Mammary epithelial cell (primary cell): ENCODE measurements around the gene BBOX1.

ENCODE experiments used
- EZH2 ChIP-seq: IDR thresholded peaks from 2 replicates; pipeline ENCODE4 v1.6.1; 2012; ENCODE audit warnings: low read length, inconsistent platforms, borderline replicate concordance
- TF ChIP-seq, protein P1 (sequence below), 2 donors: IDR thresholded peaks in 1 of 2; conservative IDR thresholded peaks in 1 of 2; 2 replicates each; pipeline ENCODE4 v1.5.1; 2011 to 2012; ENCODE audit warnings: inconsistent platforms in 2 of 2, low read length in 2 of 2, mild to moderate bottlenecking in 2 of 2, control low read depth in 1 of 2, low read depth in 1 of 2; ENCODE audit not compliant: insufficient read depth in 1 of 2; ENCODE audit errors: extremely low read depth in 1 of 2

DNA sequence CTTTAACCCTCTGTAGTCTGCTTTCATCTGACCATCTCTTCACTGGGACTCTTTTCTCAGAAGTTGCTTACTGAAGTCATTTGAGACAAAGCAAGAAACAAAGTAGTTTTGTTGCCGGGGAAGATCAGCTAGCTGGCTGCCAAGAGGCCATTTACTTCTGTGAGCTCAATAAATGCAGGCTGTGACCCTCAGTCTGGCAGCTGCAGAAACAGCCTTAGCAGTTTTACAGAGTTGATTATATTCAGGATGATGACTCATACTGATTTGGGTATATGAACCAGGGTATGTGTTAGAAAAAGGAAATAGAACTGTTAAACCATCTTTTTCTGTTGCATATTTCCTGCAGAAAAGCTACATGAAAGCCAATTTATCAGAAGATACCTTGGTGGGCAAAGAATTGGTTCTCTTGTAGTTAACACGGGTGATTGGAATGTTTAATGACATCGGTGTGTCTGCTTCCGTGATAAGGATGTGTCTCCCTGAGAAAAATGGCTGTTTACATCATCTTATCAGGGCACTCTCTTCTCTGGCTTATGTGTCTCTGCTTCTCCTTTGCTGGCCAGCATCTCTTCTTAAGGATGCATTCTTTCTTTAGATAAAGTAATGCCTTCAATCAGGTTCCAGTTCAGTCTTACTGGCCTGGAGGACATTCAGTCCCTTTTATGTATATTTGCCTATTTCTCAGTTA is 28.2 kb upstream of the BBOX1 start:
- TF ChIP-seq, protein P1, sequence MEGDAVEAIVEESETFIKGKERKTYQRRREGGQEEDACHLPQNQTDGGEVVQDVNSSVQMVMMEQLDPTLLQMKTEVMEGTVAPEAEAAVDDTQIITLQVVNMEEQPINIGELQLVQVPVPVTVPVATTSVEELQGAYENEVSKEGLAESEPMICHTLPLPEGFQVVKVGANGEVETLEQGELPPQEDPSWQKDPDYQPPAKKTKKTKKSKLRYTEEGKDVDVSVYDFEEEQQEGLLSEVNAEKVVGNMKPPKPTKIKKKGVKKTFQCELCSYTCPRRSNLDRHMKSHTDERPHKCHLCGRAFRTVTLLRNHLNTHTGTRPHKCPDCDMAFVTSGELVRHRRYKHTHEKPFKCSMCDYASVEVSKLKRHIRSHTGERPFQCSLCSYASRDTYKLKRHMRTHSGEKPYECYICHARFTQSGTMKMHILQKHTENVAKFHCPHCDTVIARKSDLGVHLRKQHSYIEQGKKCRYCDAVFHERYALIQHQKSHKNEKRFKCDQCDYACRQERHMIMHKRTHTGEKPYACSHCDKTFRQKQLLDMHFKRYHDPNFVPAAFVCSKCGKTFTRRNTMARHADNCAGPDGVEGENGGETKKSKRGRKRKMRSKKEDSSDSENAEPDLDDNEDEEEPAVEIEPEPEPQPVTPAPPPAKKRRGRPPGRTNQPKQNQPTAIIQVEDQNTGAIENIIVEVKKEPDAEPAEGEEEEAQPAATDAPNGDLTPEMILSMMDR (conservative IDR thresholded peaks at IDR 0.05 in 1 of 2, IDR thresholded peaks at IDR 0.05 in 1 of 2; ENCODE audit: extremely low read depth in 1 of 2, insufficient read depth in 1 of 2, low read depth in 1 of 2, low read length in 2 of 2) = no peak
- no peak for TF ChIP-seq EZH2
